ENCODE results near the gene SLC38A11.
"Not testable (repeated sequence)": the region's sequence is repeated elsewhere in the genome, so short reads cannot be mapped to it uniquely, and the experiment has no call there.

DNA sequence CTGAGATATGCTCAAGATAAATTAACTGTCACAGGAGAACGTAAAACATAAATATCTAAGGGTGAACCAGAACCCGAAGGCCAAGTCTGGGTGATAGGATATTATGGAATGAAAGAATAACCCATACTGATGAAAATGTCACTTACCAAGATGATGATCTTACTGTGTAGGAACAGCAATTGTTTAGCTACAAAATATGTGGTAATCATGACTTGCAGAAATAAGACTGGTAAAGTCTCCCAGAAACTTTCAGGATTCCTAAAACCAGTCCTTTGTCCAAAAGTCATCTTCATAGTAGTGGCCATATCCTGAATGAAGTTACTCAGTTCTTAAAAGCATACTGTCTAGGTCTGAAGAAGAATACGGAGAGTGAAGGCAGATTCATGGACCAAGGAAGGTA lies 30.7 kb upstream of the SLC38A11 start:
- TF ChIP-seq, protein P1, sequence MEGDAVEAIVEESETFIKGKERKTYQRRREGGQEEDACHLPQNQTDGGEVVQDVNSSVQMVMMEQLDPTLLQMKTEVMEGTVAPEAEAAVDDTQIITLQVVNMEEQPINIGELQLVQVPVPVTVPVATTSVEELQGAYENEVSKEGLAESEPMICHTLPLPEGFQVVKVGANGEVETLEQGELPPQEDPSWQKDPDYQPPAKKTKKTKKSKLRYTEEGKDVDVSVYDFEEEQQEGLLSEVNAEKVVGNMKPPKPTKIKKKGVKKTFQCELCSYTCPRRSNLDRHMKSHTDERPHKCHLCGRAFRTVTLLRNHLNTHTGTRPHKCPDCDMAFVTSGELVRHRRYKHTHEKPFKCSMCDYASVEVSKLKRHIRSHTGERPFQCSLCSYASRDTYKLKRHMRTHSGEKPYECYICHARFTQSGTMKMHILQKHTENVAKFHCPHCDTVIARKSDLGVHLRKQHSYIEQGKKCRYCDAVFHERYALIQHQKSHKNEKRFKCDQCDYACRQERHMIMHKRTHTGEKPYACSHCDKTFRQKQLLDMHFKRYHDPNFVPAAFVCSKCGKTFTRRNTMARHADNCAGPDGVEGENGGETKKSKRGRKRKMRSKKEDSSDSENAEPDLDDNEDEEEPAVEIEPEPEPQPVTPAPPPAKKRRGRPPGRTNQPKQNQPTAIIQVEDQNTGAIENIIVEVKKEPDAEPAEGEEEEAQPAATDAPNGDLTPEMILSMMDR (IDR thresholded peaks at IDR 0.05 in 4 of 5, conservative IDR thresholded peaks at IDR 0.05 in 1 of 5), result not testable (repeated sequence)
- TF ChIP-seq POLR2A (IDR thresholded peaks at IDR 0.05), result not testable (repeated sequence)
